ENCODE results near the gene HPSE. TPM values are rescaled to one million over a fixed set of nuclear protein-coding genes. Genes with fewer than 3 reads are reported as not detected.
"Not testable (repeated sequence)": the region's sequence is repeated elsewhere in the genome, so short reads cannot be mapped to it uniquely, and the experiment has no call there.

The HPSE gene
- total RNA-seq, 2 donors from 2014 or later, result 1.4 to 6.1 TPM

DNA sequence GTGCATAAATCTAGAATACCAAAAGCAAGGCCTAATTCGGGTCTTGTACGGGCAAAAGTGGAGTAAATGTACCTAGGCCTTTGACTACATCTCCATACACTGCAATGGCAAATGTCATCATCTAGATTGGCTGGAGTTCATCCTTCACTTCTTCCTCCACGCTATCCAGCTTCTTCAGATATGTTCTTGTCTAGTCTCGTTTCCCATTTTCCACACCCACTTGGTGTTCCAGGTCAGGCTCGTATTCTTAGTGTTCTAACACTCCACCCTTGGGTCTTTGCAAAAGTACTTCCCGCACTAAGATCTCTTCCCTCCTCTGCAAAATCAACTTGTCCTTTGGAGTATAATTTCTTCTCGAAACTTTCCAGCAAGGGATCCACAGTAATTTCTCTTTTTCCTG is 51.5 kb downstream of the HPSE start:
- ATAC-seq (ENCODE audit: insufficient number of reproducible peaks, low FRiP score, low read depth) (no peak), DNase-seq (ENCODE audit: low spot score) (no peak)
- no peaks in the 10 kb centered on the region for H3K27me3 ChIP-seq (replicated peaks; ENCODE audit: insufficient read depth)
- no peaks in the 10 kb centered on the region for H3K36me3 ChIP-seq
- H3K27ac ChIP-seq, result no peak overlapping the region
- H3K4me3 ChIP-seq, result no peak overlapping the region
- no peaks in the 10 kb centered on the region for H3K9me3 ChIP-seq
- peaks cover 5 to 6% of the 10 kb centered on the region in 2 donors for H3K4me1 ChIP-seq (ENCODE audit: control insufficient read depth in 1 of 2, low read depth in 2 of 2)
- TF ChIP-seq CTCF (IDR thresholded peaks at IDR 0.05), result no peak

DNA sequence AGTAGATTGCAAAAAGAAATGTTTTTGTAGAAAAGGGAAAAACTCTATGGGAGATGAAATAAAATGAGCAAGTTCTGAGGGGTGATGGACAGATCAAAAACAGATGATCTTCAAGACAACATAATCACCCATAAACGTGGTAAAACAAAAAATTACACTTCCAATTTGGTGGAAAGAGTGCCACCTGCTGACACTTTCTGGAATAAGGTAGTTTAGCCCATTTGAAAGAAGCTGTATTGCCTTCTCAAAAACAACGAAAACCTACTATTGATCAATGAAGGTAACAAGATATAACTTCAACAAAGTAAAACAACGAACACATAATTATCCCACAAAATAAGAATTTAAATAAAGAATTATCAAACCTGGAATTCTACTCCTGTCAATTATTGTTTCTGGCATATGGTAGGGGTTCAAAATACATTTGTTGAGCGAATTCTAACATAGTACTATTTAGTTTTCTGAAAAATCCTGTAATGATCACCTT is 52.6 kb downstream of the HPSE start:
- H3K4me3 ChIP-seq, result no peak overlapping the region
- H3K27me3 ChIP-seq (replicated peaks; ENCODE audit: insufficient read depth), result no peaks in the 10 kb centered on the region
- DNase-seq (ENCODE audit: low spot score) (no peak), ATAC-seq (ENCODE audit: insufficient number of reproducible peaks, low FRiP score, low read depth) (no peak)
- H3K27ac ChIP-seq, result no peak overlapping the region
- H3K36me3 ChIP-seq, result no peaks in the 10 kb centered on the region
- H3K9me3 ChIP-seq, result no peaks in the 10 kb centered on the region
- H3K4me1 ChIP-seq (ENCODE audit: control insufficient read depth in 1 of 2, low read depth in 2 of 2), result peaks cover 5 to 6% of the 10 kb centered on the region in 2 donors
- TF ChIP-seq CTCF (IDR thresholded peaks at IDR 0.05), result peak; percentile 58

DNA sequence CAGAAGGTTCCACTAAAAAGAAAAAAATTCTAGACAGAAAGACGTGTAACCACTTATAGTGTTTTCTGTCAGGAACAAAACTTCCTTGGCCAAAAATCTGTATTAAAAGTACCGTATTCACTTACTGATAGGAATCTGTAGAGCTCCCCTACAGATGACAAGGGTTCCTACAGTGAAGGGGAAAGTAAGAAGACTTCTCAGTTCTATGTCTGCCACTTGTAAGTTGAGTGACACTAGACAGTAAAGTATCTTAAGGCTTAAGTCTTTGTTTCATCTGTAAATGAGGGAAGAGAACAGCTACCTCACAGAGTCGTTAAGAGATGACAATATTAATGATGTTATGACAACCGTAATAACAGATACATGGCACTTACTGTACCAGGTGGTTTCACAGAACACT is 53.3 kb downstream of the HPSE start:
- no peaks in the 10 kb centered on the region for H3K9me3 ChIP-seq
- H3K36me3 ChIP-seq, result no peaks in the 10 kb centered on the region
- no peak overlapping the region for H3K4me3 ChIP-seq
- no peak for TF ChIP-seq CTCF (IDR thresholded peaks at IDR 0.05)
- peaks cover 5 to 6% of the 10 kb centered on the region in 2 donors for H3K4me1 ChIP-seq (ENCODE audit: control insufficient read depth in 1 of 2, low read depth in 2 of 2)
- no peak overlapping the region for H3K27ac ChIP-seq
- H3K27me3 ChIP-seq (replicated peaks; ENCODE audit: insufficient read depth), result no peaks in the 10 kb centered on the region
- DNase-seq (ENCODE audit: low spot score) (no peak), ATAC-seq (ENCODE audit: insufficient number of reproducible peaks, low FRiP score, low read depth) (no peak)

GRCh38 chr4:83276299-83277040 is 58.2 kb downstream of the HPSE start:
- DNase-seq (ENCODE audit: low spot score) (no peak), ATAC-seq (ENCODE audit: insufficient number of reproducible peaks, low FRiP score, low read depth) (no peak)
- Histone ChIP-seq H3K27ac (no peak overlapping the region), H3K4me3 (no peak overlapping the region), H3K4me1 (ENCODE audit: control insufficient read depth in 1 of 2, low read depth in 2 of 2) (no peaks in the 10 kb centered on the region), H3K27me3 (replicated peaks; ENCODE audit: insufficient read depth) (no peaks in the 10 kb centered on the region), H3K9me3 (no peaks in the 10 kb centered on the region), H3K36me3 (no peaks in the 10 kb centered on the region)
- no peak for TF ChIP-seq CTCF (IDR thresholded peaks at IDR 0.05)

DNA sequence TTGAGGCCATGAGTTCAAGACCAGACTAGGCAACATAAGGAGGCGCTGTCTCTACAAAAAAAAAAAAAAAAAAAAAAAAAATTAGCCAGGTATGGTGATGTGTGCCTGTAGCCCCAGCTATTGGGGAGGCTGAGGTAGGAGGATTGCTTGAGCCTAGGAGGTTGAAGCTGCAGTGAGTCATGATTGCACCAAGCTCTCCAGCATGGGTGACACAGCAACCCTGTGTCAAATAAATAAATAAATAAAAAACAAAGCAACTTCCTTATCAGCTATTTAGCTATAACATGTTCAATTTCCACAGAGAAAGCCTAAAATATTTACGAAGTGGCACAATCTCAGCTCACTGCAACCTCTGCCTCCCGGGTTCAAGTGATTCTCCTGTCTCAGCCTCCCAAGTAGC is 60.7 kb downstream of the HPSE start:
- H3K27ac ChIP-seq; ATAC-seq (ENCODE audit: insufficient number of reproducible peaks, low FRiP score, low read depth); H3K4me3 ChIP-seq; DNase-seq (ENCODE audit: low spot score); H3K27me3 ChIP-seq (replicated peaks; ENCODE audit: insufficient read depth); H3K9me3 ChIP-seq; H3K4me1 ChIP-seq (ENCODE audit: control insufficient read depth in 1 of 2, low read depth in 2 of 2); H3K36me3 ChIP-seq: not testable (repeated sequence)

DNA sequence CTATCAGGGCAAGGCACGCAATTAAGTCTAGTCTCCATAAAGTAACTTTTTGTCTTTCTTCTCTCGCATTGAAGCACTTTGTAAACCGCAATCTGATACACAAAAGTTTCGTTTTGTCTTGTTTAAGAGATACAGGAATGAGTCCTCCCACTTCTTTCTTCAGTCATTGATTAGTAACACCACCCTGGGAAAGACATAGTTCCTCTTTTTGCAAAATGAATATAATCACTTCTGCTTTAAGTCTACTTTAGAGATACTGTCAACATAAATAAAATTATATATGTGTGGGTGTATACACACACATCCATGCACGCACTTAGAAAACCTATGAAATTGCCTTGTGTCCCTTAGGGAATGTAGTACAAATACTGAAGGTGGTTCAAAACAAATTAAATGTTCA is 61.7 kb downstream of the HPSE start:
- no peak for ATAC-seq (ENCODE audit: insufficient number of reproducible peaks, low FRiP score, low read depth)
- no peak for TF ChIP-seq CTCF (IDR thresholded peaks at IDR 0.05)
- no peak for DNase-seq (ENCODE audit: low spot score)
- Histone ChIP-seq H3K4me1 (ENCODE audit: control insufficient read depth in 1 of 2, low read depth in 2 of 2) (no peaks in the 10 kb centered on the region), H3K36me3 (no peaks in the 10 kb centered on the region), H3K27ac (no peak overlapping the region), H3K4me3 (no peak overlapping the region), H3K9me3 (no peaks in the 10 kb centered on the region), H3K27me3 (replicated peaks; ENCODE audit: insufficient read depth) (no peaks in the 10 kb centered on the region)

Data from thoracic aorta (tissue), 2 donors.